HepG2 (cell line): ENCODE data around the gene ZER1. TPM values are rescaled to one million over a fixed set of nuclear protein-coding genes. Genes with fewer than 3 reads are reported as not detected.

ENCODE experiments used
- CCDC6 ChIP-seq: sonication (generic); formaldehyde crosslinking; IDR thresholded peaks from 2 replicates; pipeline ENCODE4 v1.8.1; 2022; ENCODE audit warnings: mild to moderate bottlenecking, missing genetic modification reagents, moderate library complexity
- CEBPG ChIP-seq: IDR thresholded peaks from 2 replicates; pipeline ENCODE4 v1.6.1; 2016
- FLYWCH1 ChIP-seq: sonication (generic); formaldehyde crosslinking; IDR thresholded peaks from 2 replicates; pipeline ENCODE4 v1.8.1; 2023; ENCODE audit warnings: mild to moderate bottlenecking, missing genetic modification reagents
- HES4 ChIP-seq: sonication (generic); formaldehyde crosslinking; IDR thresholded peaks from 2 replicates; pipeline ENCODE4 v1.9.0; 2021; ENCODE audit warnings: mild to moderate bottlenecking, missing genetic modification reagents, borderline replicate concordance
- MTA3 ChIP-seq: sonication (generic); formaldehyde crosslinking; IDR thresholded peaks from 2 replicates; pipeline ENCODE4 v1.4.0; 2020; ENCODE audit warnings: missing genetic modification reagents
- RELA ChIP-seq: sonication (generic); formaldehyde crosslinking; IDR thresholded peaks from 2 replicates; pipeline ENCODE4 v1.4.0; 2020; ENCODE audit warnings: missing genetic modification reagents
- SIX4 ChIP-seq: sonication (generic); formaldehyde crosslinking; IDR thresholded peaks from 2 replicates; pipeline ENCODE4 v1.4.0; 2020; ENCODE audit warnings: missing genetic modification reagents
- SMAD1 ChIP-seq: sonication (generic); formaldehyde crosslinking; IDR thresholded peaks from 2 replicates; pipeline ENCODE4 v1.4.0; 2020; ENCODE audit warnings: missing genetic modification reagents, low read depth, mild to moderate bottlenecking, borderline replicate concordance
- SNAPC2 ChIP-seq: sonication (generic); formaldehyde crosslinking; IDR thresholded peaks from 2 replicates; pipeline ENCODE4 v1.8.1; 2022; ENCODE audit warnings: mild to moderate bottlenecking, missing genetic modification reagents
- SP4 ChIP-seq: sonication (generic); formaldehyde crosslinking; IDR thresholded peaks from 2 replicates; pipeline ENCODE4 v1.8.1; 2023; ENCODE audit warnings: mild to moderate bottlenecking, missing genetic modification reagents
- TRIM24 ChIP-seq: sonication (generic); formaldehyde crosslinking; IDR thresholded peaks from 2 replicates; pipeline ENCODE4 v1.8.0; 2022; ENCODE audit warnings: mild to moderate bottlenecking, missing genetic modification reagents
- ZMYM4 ChIP-seq: sonication (generic); formaldehyde crosslinking; IDR thresholded peaks from 2 replicates; pipeline ENCODE4 v1.8.1; 2023; ENCODE audit warnings: mild to moderate bottlenecking, missing genetic modification reagents
- ZNF138 ChIP-seq: sonication (generic); formaldehyde crosslinking; IDR thresholded peaks from 2 replicates; pipeline ENCODE4 v1.5.0; 2020; ENCODE audit warnings: mild to moderate bottlenecking, low read depth, missing genetic modification reagents
- ZNF337 ChIP-seq: sonication (generic); formaldehyde crosslinking; IDR thresholded peaks from 2 replicates; pipeline ENCODE4 v1.5.1; 2020; ENCODE audit warnings: missing genetic modification reagents, low read depth, mild to moderate bottlenecking, borderline replicate concordance
- ZNF33B ChIP-seq: sonication (generic); formaldehyde crosslinking; IDR thresholded peaks from 2 replicates; pipeline ENCODE4 v1.5.1; 2020; ENCODE audit warnings: mild to moderate bottlenecking, missing genetic modification reagents
- ZNF431 ChIP-seq: sonication (generic); formaldehyde crosslinking; IDR thresholded peaks from 2 replicates; pipeline ENCODE4 v1.9.0; 2022; ENCODE audit warnings: missing genetic modification reagents, low read depth, mild to moderate bottlenecking, borderline replicate concordance
- ZNF451 ChIP-seq: sonication (generic); formaldehyde crosslinking; IDR thresholded peaks from 2 replicates; pipeline ENCODE4 v1.5.0; 2020; ENCODE audit warnings: mild to moderate bottlenecking, missing genetic modification reagents
- ZNF556 ChIP-seq: sonication (generic); formaldehyde crosslinking; IDR thresholded peaks from 2 replicates; pipeline ENCODE4 v1.4.0; 2020; ENCODE audit warnings: mild to moderate bottlenecking, missing genetic modification reagents, borderline replicate concordance
- ZNF670 ChIP-seq: sonication (generic); formaldehyde crosslinking; IDR thresholded peaks from 2 replicates; pipeline ENCODE4 v1.8.0; 2022; ENCODE audit warnings: mild to moderate bottlenecking, missing genetic modification reagents, borderline replicate concordance
- ZNF672 ChIP-seq: sonication (generic); formaldehyde crosslinking; IDR thresholded peaks from 2 replicates; pipeline ENCODE4 v1.8.1; 2022; ENCODE audit warnings: missing genetic modification reagents
- polyA plus RNA-seq, 8 experiments: library from polyadenylated mRNA; depleted of rRNA in 3 of 8; stranded (reverse) in 7 of 8; unstranded in 1 of 8; fragments of >200 nt; fragmentation: Illumina TruSeq in 4 of 8; extraction: Trizol in 4 of 8; gene quantifications; 2 replicates each; pipeline versions ENCODE4 v1.2.1 to v1.2.3, GENCODE V29; 2011 to 2016; ENCODE audit warnings: low read depth in 4 of 8, missing spikeins in 1 of 8, mixed read lengths in 1 of 8; ENCODE audit not compliant: insufficient read depth in 1 of 8
- total RNA-seq, 5 experiments: library from RNA; depleted of rRNA; stranded (reverse); fragments of >200 nt; fragmentation: Illumina TruSeq; extraction: Trizol; gene quantifications; 2 replicates each; pipeline ENCODE4 v1.2.3, GENCODE V29; 2016; ENCODE audit warnings: low read depth in 1 of 5
- TF ChIP-seq, protein P1 (sequence below): sonication (generic); formaldehyde crosslinking; IDR thresholded peaks from 2 replicates; pipeline ENCODE4 v1.8.1; 2023; ENCODE audit warnings: missing genetic modification reagents, inconsistent platforms, borderline replicate concordance
- TF ChIP-seq, protein P2 (sequence below): sonication (generic); formaldehyde crosslinking; conservative IDR thresholded peaks from 2 replicates; pipeline ENCODE4 v1.4.0; 2020; ENCODE audit warnings: missing genetic modification reagents
- TF ChIP-seq, protein P3 (sequence below): sonication (generic); formaldehyde crosslinking; IDR thresholded peaks from 2 replicates; pipeline ENCODE4 v1.9.0; 2022; ENCODE audit warnings: missing genetic modification reagents, mild to moderate bottlenecking, borderline replicate concordance
- TF ChIP-seq, protein P4 (sequence below): sonication (generic); formaldehyde crosslinking; IDR thresholded peaks from 2 replicates; pipeline ENCODE4 v1.4.0; 2020; ENCODE audit warnings: missing genetic modification reagents, borderline replicate concordance

ZER1 gene
- total and polyA plus RNA-seq, 2 of the 13 experiments (the other 11 are each of a cell fraction or from before 2014, with no cell fraction given), result 7.7 to 40.0 TPM

DNA sequence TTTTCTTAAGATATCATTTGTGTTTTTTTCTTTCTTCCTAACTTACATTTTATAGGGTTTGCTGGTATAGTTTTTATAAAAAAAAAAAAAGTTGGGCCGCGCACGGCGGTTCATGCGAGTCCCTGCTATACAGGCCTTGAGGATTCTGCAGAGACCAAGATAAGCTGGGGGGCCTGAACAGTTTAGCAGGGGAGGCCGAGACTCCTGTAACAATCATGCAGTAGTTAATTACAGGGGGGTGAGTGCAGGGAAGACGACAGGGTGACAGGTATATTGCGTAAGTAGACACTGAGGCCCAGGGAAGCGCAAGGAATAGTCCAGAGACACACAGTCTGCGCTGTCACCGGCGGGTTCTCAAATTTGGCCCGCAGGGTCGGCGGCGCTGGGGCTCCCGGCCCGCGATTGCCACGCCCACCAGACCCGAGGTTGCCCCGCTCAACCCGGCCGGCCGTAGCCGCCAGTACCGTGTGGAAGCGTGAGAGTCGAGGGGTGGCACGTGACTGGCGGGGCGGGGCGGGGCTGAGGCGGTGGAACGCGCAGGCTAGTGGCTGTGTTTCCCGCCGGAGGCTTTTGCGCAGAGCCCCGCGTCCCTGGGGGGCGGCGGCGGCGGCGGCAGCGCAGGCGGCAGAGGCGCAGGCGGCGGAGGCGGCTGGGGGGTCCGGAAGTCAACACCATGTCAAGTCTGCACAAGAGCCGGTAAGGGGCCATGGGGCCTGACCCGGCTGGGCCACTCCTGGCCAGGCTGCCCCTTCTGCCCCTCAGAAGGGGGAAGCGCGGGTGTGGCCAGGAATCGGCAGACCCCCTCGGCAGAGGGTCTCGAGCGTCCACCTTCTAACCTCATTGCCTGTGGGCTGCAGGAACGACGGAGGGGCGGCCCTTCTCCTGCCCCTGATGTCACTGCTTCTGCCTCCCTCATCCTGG, 15.2 kb upstream of the ZER1 start, which contains the start of gene TBC1D13 (continued):
- TF ChIP-seq RELA (CRISPR knock-in tag) (no peak; the same call in 1 of the 2 replicates), FLYWCH1 (CRISPR knock-in tag) (peak; percentile 87), ZNF670 (peak; percentile 98), MTA3 (no peak), ZNF556 (CRISPR knock-in tag) (peak; percentile 99), ZNF138 (CRISPR knock-in tag) (peak; percentile 95), ZNF431 (CRISPR knock-in tag) (peak; percentile 94), SP4 (peak; percentile 95), ZNF337 (CRISPR knock-in tag) (peak; percentile 85; the same call in 1 of the 2 replicates), SMAD1 (CRISPR knock-in tag) (peak; percentile 82; the same call in 1 of the 2 replicates), SIX4 (CRISPR knock-in tag) (peak; percentile 45; the same call in 1 of the 2 replicates), CEBPG (CRISPR knock-in tag) (peak; percentile 80), SNAPC2 (CRISPR knock-in tag) (peak; percentile 32; the same call in 1 of the 2 replicates), CCDC6 (peak; percentile 86), ZMYM4 (CRISPR knock-in tag) (peak; percentile 94), HES4 (CRISPR knock-in tag) (peak; percentile 84), TRIM24 (CRISPR knock-in tag) (no peak), ZNF672 (CRISPR knock-in tag) (0 out of 2 replicates have a peak, but pooled peaks have one; percentile 53), ZNF451 (CRISPR knock-in tag) (peak; percentile 98), ZNF33B (CRISPR knock-in tag) (no peak)
- TF ChIP-seq, protein P1, sequence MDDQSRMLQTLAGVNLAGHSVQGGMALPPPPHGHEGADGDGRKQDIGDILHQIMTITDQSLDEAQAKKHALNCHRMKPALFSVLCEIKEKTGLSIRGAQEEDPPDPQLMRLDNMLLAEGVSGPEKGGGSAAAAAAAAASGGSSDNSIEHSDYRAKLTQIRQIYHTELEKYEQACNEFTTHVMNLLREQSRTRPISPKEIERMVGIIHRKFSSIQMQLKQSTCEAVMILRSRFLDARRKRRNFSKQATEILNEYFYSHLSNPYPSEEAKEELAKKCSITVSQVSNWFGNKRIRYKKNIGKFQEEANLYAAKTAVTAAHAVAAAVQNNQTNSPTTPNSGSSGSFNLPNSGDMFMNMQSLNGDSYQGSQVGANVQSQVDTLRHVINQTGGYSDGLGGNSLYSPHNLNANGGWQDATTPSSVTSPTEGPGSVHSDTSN (CRISPR knock-in tag), result 0 out of 2 replicates have a peak, but pooled peaks have one; percentile 20
- TF ChIP-seq, protein P2, sequence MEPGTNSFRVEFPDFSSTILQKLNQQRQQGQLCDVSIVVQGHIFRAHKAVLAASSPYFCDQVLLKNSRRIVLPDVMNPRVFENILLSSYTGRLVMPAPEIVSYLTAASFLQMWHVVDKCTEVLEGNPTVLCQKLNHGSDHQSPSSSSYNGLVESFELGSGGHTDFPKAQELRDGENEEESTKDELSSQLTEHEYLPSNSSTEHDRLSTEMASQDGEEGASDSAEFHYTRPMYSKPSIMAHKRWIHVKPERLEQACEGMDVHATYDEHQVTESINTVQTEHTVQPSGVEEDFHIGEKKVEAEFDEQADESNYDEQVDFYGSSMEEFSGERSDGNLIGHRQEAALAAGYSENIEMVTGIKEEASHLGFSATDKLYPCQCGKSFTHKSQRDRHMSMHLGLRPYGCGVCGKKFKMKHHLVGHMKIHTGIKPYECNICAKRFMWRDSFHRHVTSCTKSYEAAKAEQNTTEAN, result peak; percentile 83
- TF ChIP-seq, protein P3, sequence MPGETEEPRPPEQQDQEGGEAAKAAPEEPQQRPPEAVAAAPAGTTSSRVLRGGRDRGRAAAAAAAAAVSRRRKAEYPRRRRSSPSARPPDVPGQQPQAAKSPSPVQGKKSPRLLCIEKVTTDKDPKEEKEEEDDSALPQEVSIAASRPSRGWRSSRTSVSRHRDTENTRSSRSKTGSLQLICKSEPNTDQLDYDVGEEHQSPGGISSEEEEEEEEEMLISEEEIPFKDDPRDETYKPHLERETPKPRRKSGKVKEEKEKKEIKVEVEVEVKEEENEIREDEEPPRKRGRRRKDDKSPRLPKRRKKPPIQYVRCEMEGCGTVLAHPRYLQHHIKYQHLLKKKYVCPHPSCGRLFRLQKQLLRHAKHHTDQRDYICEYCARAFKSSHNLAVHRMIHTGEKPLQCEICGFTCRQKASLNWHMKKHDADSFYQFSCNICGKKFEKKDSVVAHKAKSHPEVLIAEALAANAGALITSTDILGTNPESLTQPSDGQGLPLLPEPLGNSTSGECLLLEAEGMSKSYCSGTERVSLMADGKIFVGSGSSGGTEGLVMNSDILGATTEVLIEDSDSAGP (CRISPR knock-in tag), result peak; percentile 96
- TF ChIP-seq, protein P4, sequence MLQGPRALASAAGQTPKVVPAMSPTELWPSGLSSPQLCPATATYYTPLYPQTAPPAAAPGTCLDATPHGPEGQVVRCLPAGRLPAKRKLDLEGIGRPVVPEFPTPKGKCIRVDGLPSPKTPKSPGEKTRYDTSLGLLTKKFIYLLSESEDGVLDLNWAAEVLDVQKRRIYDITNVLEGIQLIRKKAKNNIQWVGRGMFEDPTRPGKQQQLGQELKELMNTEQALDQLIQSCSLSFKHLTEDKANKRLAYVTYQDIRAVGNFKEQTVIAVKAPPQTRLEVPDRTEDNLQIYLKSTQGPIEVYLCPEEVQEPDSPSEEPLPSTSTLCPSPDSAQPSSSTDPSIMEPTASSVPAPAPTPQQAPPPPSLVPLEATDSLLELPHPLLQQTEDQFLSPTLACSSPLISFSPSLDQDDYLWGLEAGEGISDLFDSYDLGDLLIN (CRISPR knock-in tag), result 0 out of 2 replicates have a peak, but pooled peaks have one; percentile 25
